ENCODE results near the gene GPC5.
"Not testable (repeated sequence)": the region's sequence is repeated elsewhere in the genome, so short reads cannot be mapped to it uniquely, and the experiment has no call there.

The GPC5 gene

DNA sequence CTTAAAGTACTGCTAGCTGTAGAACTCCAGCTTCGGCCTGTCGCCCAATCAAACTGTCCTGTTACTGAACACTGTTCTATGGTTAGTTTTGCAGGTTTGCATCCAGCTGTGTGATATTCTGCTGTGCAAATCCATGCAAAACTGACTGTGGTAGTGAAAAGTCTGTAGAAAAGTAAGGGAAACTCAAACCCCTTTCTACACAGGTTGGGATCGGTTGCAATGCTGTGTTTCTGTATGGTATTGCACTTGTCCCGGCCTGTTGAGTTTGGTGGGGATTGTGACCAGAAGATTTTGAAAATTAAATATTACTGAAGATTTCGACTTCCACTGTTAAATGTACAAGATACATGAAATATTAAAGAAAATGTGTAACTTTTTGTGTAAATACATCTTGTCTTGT is 47.3 kb upstream of the GPC5 start:
- H3K79me1 ChIP-seq (replicated peaks; ENCODE audit: low read length, poor library complexity, severe bottlenecking) = peaks cover 2% of the 10 kb centered on the region
- H3K36me3 ChIP-seq (ENCODE audit: control insufficient read depth in 1 of 2, insufficient read depth in 2 of 2, low read depth in 1 of 2, low read length in 2 of 2) = peaks cover 9 to 62% of the 10 kb centered on the region in 2 experiments
- no peak overlapping the region for H3K27ac ChIP-seq (ENCODE audit: low read length, poor library complexity, severe bottlenecking)
- no peak overlapping the region for H3K4ac ChIP-seq (ENCODE audit: low read depth in 1 of 2, low read length in 2 of 2)
- no peak for DNase-seq
- H4K91ac ChIP-seq (ENCODE audit: low read length) = no peak overlapping the region
- H2BK15ac ChIP-seq (ENCODE audit: low read depth, poor library complexity, severe bottlenecking) = no peak overlapping the region
- H3K4me1 ChIP-seq (ENCODE audit: control insufficient read depth, insufficient read depth, low read depth, low read length) = peaks cover 4% of the 10 kb centered on the region
- H3K27me3 ChIP-seq (ENCODE audit: control insufficient read depth in 1 of 2, insufficient read depth in 1 of 2, low read length in 2 of 2) = peaks cover 0 to 2% of the 10 kb centered on the region in 2 experiments
- no peak overlapping the region for H2BK12ac ChIP-seq (ENCODE audit: low read length in 2 of 2)
- no peak overlapping the region for H2BK120ac ChIP-seq (ENCODE audit: low read depth, low read length)
- no peak overlapping the region for H2AK5ac ChIP-seq (ENCODE audit: low read length, severe bottlenecking)
- peak overlapping the region in 1 of 2 experiments; percentile 94 for H3K4me3 ChIP-seq (ENCODE audit: insufficient read depth in 1 of 2, low read depth in 1 of 2, low read length in 2 of 2)
- H2BK5ac ChIP-seq (ENCODE audit: low read depth, low read length, poor library complexity, severe bottlenecking) = no peak overlapping the region
- no peaks in the 10 kb centered on the region for H3K9me3 ChIP-seq (ENCODE audit: control insufficient read depth, low read length)
- no peak overlapping the region for H3K23ac ChIP-seq (ENCODE audit: low read length in 2 of 2)
- no peak overlapping the region for H3K9ac ChIP-seq (ENCODE audit: low read length)
- 80% methylated on average over 4 of the region's 5 CpGs for WGBS
- no peak overlapping the region for H3K14ac ChIP-seq (ENCODE audit: low read length in 2 of 2)
- no peak overlapping the region for H3K18ac ChIP-seq (ENCODE audit: low read depth in 1 of 2, low read length in 2 of 2)
- no peak overlapping the region for H2AFZ ChIP-seq (ENCODE audit: low read depth, low read length)
- no peak overlapping the region for H4K8ac ChIP-seq (ENCODE audit: low read length)
- no peak overlapping the region for H3K4me2 ChIP-seq (ENCODE audit: low read length, poor library complexity, severe bottlenecking)

GRCh38 chr13:91351980-91352379 is 46.4 kb upstream of the GPC5 start:
- H3K36me3 ChIP-seq (ENCODE audit: control insufficient read depth in 1 of 2, insufficient read depth in 2 of 2, low read depth in 1 of 2, low read length in 2 of 2) = peaks cover 9 to 70% of the 10 kb centered on the region in 2 experiments
- H4K8ac ChIP-seq (ENCODE audit: low read length) = no peak overlapping the region
- H2AK5ac ChIP-seq (ENCODE audit: low read length, severe bottlenecking) = no peak overlapping the region
- WGBS = no CpG with 5 or more reads among the region's 2 CpGs
- no peak overlapping the region for H2BK12ac ChIP-seq (ENCODE audit: low read length in 2 of 2)
- H3K79me1 ChIP-seq (replicated peaks; ENCODE audit: low read length, poor library complexity, severe bottlenecking) = peaks cover 4% of the 10 kb centered on the region
- no peak overlapping the region for H4K91ac ChIP-seq (ENCODE audit: low read length)
- no peak overlapping the region for H3K4me3 ChIP-seq (ENCODE audit: insufficient read depth in 1 of 2, low read depth in 1 of 2, low read length in 2 of 2)
- H3K4me2 ChIP-seq (ENCODE audit: low read length, poor library complexity, severe bottlenecking) = no peak overlapping the region
- no peak overlapping the region for H3K23ac ChIP-seq (ENCODE audit: low read length in 2 of 2)
- no peaks in the 10 kb centered on the region for H3K9me3 ChIP-seq (ENCODE audit: control insufficient read depth, low read length)
- H3K27ac ChIP-seq (ENCODE audit: low read length, poor library complexity, severe bottlenecking) = no peak overlapping the region
- peaks cover 4% of the 10 kb centered on the region for H3K4me1 ChIP-seq (ENCODE audit: control insufficient read depth, insufficient read depth, low read depth, low read length)
- no peak overlapping the region for H3K9ac ChIP-seq (ENCODE audit: low read length)
- no peak overlapping the region for H2AFZ ChIP-seq (ENCODE audit: low read depth, low read length)
- no peak overlapping the region for H3K14ac ChIP-seq (ENCODE audit: low read length in 2 of 2)
- no peak overlapping the region for H3K4ac ChIP-seq (ENCODE audit: low read depth in 1 of 2, low read length in 2 of 2)
- no peak for DNase-seq
- no peak overlapping the region for H2BK15ac ChIP-seq (ENCODE audit: low read depth, poor library complexity, severe bottlenecking)
- H2BK120ac ChIP-seq (ENCODE audit: low read depth, low read length) = no peak overlapping the region
- no peak overlapping the region for H3K18ac ChIP-seq (ENCODE audit: low read depth in 1 of 2, low read length in 2 of 2)
- no peak overlapping the region for H2BK5ac ChIP-seq (ENCODE audit: low read depth, low read length, poor library complexity, severe bottlenecking)
- no peaks in the 10 kb centered on the region for H3K27me3 ChIP-seq (ENCODE audit: control insufficient read depth in 1 of 2, insufficient read depth in 1 of 2, low read length in 2 of 2)

DNA sequence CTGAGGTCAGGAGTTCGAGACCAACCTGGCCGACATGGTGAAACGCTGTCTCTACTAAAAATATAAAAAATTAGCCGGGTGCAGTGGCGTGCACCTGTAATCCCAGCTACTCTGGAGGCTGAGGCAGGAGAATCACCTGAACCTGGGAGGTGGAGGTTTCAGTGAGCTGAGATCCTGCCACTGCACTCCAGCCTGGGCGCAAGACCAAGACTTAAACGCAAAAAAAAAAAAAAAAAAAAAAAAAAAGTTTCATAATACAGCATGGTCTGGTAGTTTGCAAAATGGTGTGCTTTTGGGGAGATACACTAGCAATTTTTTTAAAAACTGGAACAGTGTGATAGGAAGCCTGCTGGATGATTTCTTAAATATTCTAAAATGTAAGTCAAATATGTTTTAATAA is 45.5 kb upstream of the GPC5 start:
- not testable (repeated sequence) for H2BK15ac ChIP-seq (ENCODE audit: low read depth, poor library complexity, severe bottlenecking); H3K79me1 ChIP-seq (replicated peaks; ENCODE audit: low read length, poor library complexity, severe bottlenecking); H2BK12ac ChIP-seq (ENCODE audit: low read length in 2 of 2); H3K27me3 ChIP-seq (ENCODE audit: control insufficient read depth in 1 of 2, insufficient read depth in 1 of 2, low read length in 2 of 2); H3K4me1 ChIP-seq (ENCODE audit: control insufficient read depth, insufficient read depth, low read depth, low read length); H2BK5ac ChIP-seq (ENCODE audit: low read depth, low read length, poor library complexity, severe bottlenecking); H3K18ac ChIP-seq (ENCODE audit: low read depth in 1 of 2, low read length in 2 of 2); H2BK120ac ChIP-seq (ENCODE audit: low read depth, low read length); H4K8ac ChIP-seq (ENCODE audit: low read length); H3K4me2 ChIP-seq (ENCODE audit: low read length, poor library complexity, severe bottlenecking); H3K4ac ChIP-seq (ENCODE audit: low read depth in 1 of 2, low read length in 2 of 2); H2AFZ ChIP-seq (ENCODE audit: low read depth, low read length); H3K4me3 ChIP-seq (ENCODE audit: insufficient read depth in 1 of 2, low read depth in 1 of 2, low read length in 2 of 2); DNase-seq; H3K9me3 ChIP-seq (ENCODE audit: control insufficient read depth, low read length); H3K9ac ChIP-seq (ENCODE audit: low read length); H2AK5ac ChIP-seq (ENCODE audit: low read length, severe bottlenecking); H4K91ac ChIP-seq (ENCODE audit: low read length); H3K14ac ChIP-seq (ENCODE audit: low read length in 2 of 2); H3K27ac ChIP-seq (ENCODE audit: low read length, poor library complexity, severe bottlenecking); H3K23ac ChIP-seq (ENCODE audit: low read length in 2 of 2)
- peaks cover 9 to 77% of the 10 kb centered on the region in 2 experiments for H3K36me3 ChIP-seq (ENCODE audit: control insufficient read depth in 1 of 2, insufficient read depth in 2 of 2, low read depth in 1 of 2, low read length in 2 of 2)
- 91% methylated on average over 5 of the region's 7 CpGs for WGBS

GRCh38 chr13:91353494-91353893 is 44.9 kb upstream of the GPC5 start:
- Histone ChIP-seq H3K18ac (ENCODE audit: low read depth in 1 of 2, low read length in 2 of 2) (no peak overlapping the region), H2BK5ac (ENCODE audit: low read depth, low read length, poor library complexity, severe bottlenecking) (no peak overlapping the region), H3K14ac (ENCODE audit: low read length in 2 of 2) (no peak overlapping the region), H3K27ac (ENCODE audit: low read length, poor library complexity, severe bottlenecking) (no peak overlapping the region), H2BK15ac (ENCODE audit: low read depth, poor library complexity, severe bottlenecking) (no peak overlapping the region), H3K4me2 (ENCODE audit: low read length, poor library complexity, severe bottlenecking) (no peak overlapping the region), H3K36me3 (ENCODE audit: control insufficient read depth in 1 of 2, insufficient read depth in 2 of 2, low read depth in 1 of 2, low read length in 2 of 2) (peaks cover 9 to 77% of the 10 kb centered on the region in 2 experiments), H2AK5ac (ENCODE audit: low read length, severe bottlenecking) (no peak overlapping the region), H2BK120ac (ENCODE audit: low read depth, low read length) (no peak overlapping the region), H3K9me3 (ENCODE audit: control insufficient read depth, low read length) (no peaks in the 10 kb centered on the region), H4K8ac (ENCODE audit: low read length) (no peak overlapping the region), H4K91ac (ENCODE audit: low read length) (no peak overlapping the region), H3K23ac (ENCODE audit: low read length in 2 of 2) (no peak overlapping the region), H3K4me1 (ENCODE audit: control insufficient read depth, insufficient read depth, low read depth, low read length) (peaks cover 2% of the 10 kb centered on the region), H2AFZ (ENCODE audit: low read depth, low read length) (no peak overlapping the region), H2BK12ac (ENCODE audit: low read length in 2 of 2) (no peak overlapping the region), H3K4ac (ENCODE audit: low read depth in 1 of 2, low read length in 2 of 2) (no peak overlapping the region), H3K27me3 (ENCODE audit: control insufficient read depth in 1 of 2, insufficient read depth in 1 of 2, low read length in 2 of 2) (no peaks in the 10 kb centered on the region), H3K79me1 (replicated peaks; ENCODE audit: low read length, poor library complexity, severe bottlenecking) (peaks cover 5% of the 10 kb centered on the region), H3K9ac (ENCODE audit: low read length) (no peak overlapping the region), H3K4me3 (ENCODE audit: insufficient read depth in 1 of 2, low read depth in 1 of 2, low read length in 2 of 2) (no peak overlapping the region)
- WGBS = no CpG with 5 or more reads among the region's 1 CpG
- no peak for DNase-seq
